HG02938 (cell line): ENCODE measurements around the gene CDT1.

Source experiments
- ATAC-seq: cut with Tn5 transposase; IDR thresholded peaks from one replicate; pipeline ENCODE4 v1.9.1; 2021; ENCODE audit warnings: mild to moderate bottlenecking, moderate library complexity; ENCODE audit not compliant: unreplicated experiment

The CDT1 gene

DNA sequence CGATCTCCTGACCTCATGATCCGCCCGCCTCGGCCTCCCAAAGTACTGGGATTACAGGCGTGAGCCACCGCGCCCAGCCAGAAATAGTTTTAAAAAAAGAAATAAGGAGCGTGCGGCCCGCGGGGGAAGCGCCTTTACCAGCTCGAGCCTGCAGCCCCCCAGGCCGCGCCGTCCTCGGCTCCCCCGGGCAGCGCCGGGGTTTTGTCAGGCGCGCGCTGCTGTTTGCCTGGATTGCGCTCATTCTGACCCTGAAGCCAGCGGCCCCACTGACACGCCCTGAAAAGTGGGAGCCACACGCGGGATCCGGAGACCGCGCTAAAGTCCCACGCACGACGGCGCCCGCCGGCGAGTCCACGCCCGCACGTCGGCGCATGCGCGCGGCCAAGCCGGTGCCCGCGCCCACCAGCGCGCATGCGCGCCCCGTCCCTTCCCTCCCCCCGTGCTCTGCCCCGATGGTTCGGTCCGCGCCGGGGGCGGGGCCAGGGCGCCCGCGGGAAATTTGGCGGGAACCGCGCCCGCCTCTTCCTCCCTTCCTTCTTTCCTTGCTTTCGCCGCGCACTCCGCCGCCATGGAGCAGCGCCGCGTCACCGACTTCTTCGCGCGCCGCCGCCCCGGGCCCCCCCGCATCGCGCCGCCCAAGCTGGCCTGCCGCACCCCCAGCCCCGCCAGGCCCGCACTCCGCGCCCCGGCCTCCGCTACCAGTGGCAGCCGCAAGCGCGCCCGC, at the start of gene CDT1:
Gene CDT1 (plus strand): TSS at position 526 of the 724 bp plus-strand sequence. CDS start 43 bp downstream, at position 569.
- peak; percentile 47 for ATAC-seq

DNA sequence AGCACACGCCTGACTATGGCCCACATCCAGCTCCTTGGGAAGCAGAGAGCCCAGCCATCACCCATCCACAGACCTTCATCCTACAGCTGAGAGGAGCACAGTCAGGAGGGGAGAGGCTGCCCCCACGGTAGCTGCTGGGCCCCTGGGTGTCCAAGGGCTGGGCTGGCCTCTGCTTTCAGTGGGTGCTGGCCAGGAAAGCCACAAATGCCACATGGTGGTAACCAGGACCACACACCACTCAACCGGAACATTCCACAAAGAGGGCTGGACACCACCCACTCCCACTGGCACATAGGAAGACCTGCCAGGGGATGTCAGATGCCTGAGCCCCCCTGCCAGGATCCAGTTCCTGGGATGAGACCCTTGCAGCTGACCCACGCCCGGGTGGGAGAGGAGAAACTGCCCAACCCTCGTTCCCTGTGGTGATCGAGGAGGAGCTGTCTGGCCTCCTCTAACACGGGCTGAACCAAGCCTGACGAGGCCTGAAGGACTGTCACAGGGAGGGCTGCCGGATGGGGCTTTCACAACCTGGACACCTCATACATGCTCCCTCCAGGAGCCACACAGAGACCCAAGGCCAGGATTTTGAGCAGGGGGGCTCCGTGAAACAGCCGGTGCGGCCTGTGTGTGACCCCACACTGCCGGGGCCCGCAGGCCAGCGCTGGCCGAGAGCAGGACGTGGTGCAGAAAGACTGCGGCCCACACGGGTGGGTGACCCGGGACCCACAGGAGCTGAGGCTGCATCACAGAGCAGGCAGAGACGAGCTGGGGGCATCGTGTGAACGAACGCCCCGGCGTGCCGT, 49.3 kb upstream of the CDT1 start:
- ATAC-seq: no peak

DNA sequence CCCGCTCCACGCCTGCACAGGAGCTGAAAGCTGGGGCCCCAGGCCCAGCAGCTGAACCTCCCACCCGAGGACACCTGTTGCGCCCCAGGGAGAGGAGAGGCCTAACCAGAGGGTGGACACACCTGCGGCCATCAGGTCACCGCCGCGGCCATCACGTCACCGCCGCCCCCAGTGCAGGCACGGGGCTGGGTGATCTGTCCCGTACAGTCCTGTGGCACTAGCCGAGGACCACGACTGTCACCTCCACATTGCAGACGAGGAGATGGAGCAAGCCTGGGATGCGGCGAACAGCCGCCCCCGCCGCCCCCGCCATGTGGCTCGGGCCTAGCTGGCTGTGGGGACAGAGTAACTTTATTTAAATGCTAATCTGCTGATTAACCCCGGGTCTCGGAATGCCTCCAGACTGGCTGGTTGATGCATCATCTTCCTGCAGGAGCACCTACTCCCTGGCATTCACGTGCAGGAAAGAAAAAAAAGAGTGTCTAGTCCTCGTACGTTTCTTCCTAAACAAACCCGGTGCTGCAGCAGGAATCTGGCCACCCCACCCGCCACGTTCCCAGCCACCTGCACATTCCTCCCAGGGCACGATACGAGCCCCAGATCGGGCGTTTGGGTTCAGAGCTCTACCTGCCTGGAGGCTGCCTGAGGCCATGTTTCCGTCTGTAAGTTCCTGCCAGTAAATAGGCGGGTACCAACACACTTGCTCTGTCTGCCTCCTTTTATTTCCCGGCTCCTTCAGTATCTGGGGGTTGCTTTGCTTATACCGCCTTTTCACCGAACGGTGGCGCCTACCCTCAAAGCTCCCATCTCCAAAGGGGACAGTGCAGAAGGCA, 48.5 kb upstream of the CDT1 start:
- no peak for ATAC-seq

DNA sequence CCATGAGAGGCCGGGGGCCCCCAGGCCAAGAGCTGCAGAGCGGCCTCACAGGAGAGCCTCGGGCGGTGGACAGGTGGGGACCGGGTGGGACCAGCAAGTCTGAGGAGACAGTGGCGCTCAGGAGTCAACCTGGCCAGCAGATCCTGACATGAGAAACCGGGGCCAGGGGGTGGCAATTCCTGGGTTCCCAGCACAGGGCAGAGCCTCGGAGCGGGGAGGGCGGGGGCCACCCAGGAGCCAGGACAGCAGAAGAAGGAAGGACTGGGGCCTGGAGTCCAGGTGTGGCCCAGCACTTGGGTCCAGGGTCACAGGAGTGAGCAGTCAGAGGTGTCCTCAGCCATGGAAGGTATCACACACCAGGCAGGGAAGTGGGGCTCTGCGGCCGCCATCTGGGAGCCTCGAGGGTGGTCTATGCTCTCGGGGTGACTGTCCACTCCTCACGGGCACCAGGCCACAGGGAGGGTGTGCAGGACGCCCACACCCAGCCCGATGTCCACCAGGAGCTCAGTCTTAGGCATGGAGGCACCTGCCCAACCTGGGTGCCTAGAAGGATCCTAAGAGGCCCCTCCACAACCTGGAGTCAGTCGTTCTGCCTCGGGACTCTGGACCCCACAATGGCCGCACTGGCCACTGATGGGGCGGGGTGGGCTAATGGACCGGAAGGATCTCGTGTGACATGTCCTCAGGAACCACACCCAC, 47.7 kb upstream of the CDT1 start:
- no peak for ATAC-seq

DNA sequence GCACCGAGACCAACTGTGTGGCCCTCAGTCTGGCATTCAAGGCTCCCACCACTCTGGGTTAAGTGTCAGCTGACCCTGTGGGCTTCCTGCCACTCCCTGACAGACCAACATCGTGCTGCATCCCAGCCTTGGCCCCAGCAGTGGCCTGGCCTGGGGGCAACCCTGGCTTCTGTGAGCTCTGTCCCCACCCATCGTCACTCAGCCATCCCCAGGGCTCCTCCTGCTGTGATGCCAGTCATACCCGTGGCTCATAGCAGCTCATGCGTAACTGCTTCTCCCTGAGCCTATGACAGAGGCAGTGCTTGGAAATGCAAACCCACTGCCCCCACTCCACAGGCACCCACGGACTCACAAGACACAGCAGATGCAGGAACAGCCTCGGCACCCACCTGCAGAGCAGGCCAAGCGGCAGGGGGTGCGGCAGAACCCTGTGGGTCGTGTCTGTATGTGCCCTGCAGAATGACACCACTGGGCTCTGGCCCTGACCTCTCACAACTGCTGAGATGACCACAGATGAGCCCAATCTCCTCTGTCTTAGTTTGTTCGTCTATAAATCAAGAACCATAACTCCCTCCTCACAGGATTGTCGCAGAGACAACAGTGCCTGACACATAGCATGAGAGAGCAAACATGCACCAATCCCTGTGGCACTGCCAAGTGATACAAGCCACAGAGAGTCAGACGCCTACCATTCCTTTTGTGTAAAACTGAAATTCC, 45.2 kb upstream of the CDT1 start:
- ATAC-seq: no peak

DNA sequence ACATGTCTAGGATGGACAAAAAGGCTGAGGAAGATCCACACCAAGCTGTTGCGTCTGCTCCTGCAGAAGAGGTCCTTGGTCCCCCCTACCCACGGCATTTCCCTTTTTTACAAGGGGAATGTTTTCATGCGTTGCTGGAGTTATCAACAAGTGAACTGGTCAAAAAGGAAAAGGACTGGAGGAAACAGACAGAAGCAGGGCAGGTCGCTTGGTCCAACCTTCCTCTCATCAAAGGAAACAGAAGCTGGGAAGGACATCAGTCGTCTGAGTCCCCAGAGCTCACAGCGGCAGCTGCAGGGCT, 44.7 kb upstream of the CDT1 start:
- no peak for ATAC-seq

DNA sequence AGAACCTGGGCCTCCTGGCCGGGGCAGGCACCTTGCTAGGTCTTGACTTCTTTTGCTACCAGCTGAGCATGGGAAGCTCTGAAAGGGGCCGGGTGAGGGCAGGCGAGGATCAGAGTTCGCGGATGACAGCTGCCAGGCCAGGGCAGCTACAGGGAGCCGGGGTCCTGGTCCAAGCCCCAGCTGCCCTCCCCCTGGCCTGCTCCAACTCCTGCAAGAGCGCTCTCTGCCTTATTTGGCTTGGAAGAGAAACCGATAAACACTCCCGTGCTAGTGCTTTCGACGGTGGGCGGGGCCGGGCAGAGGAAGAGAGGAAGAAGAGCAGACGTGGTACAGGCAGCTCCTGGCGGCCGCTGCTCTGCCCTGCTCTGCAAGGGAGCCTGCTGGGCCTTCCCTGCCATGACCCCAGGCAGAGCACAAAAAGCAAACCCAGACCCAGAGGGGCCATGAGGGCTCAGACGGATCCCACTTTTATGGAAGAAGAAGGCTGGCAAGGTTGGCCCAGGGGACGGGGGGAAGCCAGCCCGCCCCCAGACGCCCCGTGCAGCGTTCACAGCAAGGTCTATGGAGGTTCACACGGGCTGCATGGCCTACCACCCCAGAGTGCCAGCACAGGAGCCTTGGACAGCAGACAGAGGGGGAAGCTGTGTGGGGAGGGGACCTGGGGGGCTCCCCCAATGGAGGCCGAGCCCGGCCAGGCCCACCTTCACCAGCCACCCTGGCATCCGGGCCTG, 44.2 kb upstream of the CDT1 start:
- ATAC-seq: no peak

DNA sequence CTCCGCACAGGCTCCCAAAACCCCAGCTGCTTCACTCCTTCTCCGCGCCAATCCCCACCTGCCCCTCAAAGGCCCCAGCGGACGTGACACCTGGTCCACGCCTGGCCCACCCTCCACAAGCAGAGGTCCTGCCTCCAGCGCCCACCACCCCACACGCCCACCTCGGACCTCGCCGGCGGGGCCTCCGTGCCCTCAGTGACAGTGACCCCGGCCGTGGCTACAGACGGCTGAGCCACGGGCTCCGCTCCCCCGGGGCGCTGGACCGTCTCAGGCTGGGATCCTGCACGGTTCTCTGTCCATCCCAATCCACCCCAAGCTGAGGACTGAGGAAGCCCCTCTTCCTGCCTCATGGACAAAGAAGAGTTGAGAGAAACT, 43.6 kb upstream of the CDT1 start:
- no peak for ATAC-seq

DNA sequence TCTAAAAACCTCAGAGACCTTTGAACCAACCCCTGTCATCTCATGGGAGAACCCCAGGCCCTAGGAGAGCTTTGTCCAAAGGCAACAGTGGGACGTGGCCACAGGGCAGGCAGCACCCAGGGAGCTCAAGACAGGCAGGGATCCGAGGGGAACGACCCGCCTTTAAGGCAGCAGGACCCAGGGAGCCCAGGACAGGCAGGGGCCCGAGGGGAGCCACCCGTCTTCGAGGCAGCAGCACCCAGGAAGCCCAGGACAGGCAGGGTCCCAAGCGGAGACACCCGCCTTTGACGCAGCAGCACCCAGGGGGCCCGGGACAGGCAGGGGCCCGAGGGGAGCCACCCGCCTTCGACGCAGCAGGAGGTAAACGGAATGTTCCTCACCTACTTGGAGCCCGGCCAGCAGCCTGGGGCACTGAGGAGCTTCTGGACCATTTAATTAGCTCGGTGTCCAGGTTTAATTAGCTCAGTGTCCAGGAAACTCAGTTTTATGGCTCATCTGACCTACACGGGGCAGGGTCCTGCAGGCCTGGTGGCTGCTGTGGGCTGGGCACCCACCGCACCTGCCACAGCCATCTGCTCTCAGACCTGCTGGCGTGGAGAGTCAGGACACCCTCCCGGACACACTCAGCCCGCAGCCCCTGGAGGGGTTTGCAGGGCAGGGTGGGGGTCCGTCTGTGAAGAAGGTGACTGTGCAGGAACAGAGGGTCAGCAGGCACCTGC, 43.0 kb upstream of the CDT1 start:
- ATAC-seq: no peak

DNA sequence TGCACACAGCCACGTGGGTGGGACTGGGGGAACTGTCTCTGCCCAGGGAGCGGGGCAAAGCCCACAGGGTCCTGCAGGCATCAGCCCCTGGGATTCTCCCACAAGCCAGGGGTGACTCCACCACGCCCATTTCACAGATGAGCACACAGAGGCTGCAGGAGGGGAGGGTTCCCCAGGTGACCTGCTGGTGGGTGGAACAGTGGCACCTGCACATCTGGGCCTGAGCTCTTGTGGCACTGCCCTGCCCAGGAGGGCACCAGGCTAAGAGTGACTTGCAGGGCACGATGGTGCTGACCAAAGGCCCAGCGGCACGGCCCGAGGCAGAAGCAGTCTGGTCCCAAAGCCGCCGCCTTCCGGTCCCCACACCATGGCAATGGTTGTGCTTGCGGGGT, 42.5 kb upstream of the CDT1 start:
- no peak for ATAC-seq

DNA sequence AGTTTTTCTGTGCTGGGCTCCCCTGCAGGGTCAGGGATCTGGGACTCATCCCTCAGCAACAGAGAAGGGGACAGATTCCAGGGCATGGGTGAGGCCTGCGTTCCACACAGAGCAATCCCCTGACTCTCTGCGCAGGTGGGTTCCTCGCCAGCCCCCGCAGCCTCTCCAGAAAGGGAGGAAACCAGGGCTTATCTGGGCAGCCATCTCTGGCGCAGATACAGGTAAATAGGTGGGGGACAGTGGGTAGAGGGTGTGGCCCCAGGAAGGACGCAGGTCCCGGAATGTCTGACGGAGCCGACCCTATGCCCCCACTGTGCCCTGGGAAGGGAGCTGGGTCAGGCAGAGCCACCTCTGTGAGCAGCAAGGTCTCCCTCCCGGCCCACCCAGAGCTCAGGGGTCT, 41.8 kb upstream of the CDT1 start:
- no peak for ATAC-seq

DNA sequence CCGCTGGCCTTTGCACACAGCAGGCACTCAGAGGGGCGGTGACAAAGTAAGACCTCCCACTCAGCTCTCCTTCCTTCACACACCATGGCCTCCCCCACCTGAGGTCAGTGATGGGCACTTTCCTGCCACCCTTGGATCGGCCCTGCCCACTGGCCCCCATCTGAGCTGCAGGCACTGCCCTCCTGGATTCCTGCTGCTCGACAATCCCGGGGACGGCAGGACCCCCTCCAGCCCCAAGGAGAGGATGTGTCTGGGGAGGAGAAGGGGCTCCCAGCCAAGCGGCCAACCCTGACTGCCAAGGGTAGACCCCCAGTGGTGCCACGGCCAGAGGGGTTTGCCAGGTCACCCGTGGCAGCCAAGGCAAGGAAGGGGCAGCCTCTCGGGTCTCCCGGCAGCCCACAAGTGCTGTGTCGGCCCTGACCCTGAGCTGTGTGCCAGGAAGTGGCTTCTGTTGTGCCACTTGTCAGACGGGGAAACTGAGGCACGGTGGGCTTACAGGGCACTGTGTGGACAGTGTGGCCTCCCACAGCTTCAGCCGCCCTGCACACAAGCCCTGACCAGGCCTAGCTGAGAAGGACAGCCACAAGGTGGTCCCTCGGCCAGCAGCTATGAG, 41.2 kb upstream of the CDT1 start:
- ATAC-seq: no peak

DNA sequence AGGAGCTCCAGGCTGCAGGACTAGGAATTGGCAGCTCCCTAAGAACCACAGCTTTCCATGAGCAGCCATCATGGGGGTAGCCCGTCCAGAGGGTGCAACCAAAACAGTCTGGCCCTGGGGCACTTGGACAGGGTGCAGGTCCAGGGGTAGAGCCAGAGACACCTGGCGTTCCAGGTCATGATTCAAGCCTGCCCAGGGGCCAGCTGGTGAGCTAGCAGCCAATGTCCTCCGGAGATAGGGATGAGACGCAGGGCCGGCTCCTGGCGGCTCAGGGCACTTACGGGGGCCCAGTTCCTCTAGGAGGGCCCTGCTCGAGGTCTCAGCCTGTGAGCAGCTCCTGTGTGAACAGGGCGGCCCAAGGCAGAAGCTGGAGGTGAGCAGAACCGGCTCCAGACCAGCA, 40.6 kb upstream of the CDT1 start:
- ATAC-seq: no peak

DNA sequence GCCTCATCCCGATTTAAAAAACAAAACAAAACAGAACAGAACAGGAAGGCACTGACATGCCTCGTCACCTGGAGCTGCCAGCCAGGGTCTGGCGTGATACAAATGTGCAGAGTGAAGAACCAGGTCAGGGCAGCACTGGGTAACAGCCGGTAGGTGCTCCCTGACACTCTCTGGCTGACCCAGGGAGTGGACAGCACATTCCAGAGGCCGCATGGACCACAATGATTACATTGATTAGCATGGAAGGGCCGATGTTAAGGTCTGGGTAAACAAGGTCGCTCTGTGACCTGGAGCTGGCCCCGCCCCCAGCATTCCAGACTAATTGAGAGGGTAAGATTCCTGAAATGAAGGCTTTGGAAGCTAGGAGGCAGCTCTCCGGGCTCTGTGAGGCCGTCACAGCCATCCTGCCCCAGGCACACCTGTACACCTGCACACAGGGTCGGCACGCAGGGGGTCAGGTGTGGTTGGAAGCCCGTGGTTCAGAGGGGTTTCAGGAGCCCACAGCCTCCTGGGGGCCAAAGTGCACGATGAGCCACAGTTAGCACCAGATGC, 40.0 kb upstream of the CDT1 start:
- ATAC-seq: no peak

DNA sequence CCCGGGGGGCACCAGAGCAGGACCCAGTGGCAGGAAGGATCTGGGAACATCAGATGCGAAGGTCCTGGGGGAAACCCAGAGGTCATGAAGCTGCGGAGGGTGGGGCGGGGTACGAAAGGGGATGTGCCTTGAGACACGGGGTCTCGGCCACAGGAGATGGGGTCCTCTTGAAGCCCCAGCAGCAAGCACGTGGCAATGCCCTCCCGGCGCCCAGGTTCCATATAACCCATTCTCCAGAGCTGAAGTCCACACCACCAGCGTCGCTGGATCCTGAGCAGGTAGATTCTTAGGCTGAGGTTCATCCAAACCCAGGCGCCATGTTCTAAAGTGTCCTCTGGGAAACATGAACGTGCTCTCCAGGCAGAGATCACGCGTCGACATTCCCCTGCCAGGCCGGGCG, 39.5 kb upstream of the CDT1 start:
- no peak for ATAC-seq

DNA sequence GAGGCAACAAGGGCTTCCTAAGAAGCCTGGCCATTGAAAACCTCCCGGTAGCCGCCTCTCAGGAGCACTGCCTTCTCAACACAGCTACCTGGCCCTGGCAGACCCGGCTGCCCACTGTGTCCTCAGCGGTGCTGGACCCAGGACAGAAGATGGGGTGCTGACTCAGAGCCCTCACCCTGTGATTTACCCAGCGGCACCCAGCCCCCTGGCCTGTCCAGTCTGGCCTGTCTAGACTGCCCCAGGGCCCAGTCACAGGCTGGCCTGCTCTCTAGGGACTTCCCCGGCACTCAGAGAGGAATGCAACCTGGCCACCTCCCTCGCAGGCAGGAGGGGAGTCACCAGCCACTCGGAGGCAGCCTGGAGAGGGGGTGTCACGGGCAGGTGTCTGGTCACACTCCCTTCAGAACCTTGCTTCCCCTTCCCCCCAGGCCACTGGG, 38.7 kb upstream of the CDT1 start:
- ATAC-seq: no peak

DNA sequence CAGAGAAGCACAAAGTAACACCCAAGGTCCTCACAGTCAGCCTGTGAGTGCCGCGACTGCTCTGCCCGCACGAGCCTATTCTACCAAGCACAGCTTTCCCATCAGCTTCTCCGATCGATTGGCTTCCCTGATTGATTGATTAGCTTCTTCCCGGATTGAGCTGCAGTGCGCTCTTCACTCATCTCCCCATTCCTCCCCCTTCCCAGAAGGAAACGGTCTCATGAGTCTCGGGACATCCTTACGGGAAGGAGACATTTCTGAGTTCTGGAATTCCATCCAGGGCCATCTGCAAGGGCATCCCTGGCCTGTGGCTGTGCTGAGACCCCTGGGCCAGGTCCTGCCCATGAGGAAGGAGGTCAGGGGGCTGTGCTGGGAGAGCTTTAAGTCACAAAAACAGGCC, 36.6 kb upstream of the CDT1 start:
- no peak for ATAC-seq

DNA sequence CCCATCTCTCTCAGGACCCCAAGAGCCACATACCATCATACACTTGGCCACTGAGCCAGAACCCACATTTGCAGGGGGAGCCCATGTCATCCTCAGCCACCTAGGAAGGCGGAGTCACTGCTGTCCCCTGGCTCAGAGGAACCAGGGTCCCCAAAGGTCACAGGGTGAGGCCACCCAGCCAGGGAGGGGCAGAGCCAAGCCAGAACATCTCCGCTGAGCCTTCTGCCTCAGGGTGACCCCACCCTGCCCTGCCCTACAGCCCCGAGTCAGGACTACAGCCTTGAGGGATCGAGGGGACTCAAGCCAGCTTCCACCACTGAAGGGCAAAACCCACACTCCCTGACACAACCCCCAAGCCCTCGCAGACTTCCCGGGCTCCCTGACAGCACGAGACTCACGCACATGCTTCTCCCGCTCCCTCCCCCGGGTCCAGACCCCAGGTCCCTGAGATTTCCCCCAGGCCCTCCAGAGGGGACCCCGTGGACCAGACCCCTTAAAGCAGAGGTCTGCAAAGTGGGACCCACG, 36.0 kb upstream of the CDT1 start:
- ATAC-seq: no peak
